Cardiac fibroblast (primary cell): ENCODE measurements around the gene NUDT16L1.

Experiments
- DNase-seq, 2 donors: peaks; one replicate each; pipeline versions ENCODE4 v3.0.0 to v3.0.0-alpha.2; 2010; ENCODE audit warnings: low read depth in 2 of 2
- H3K4me3 ChIP-seq, 2 donors: replicated peaks in 1 of 2; 1 replicate in 1 of 2; 2 replicates in 1 of 2; pipeline ENCODE4 v1.5.1; 2011; ENCODE audit warnings: low read depth in 2 of 2, low read length in 2 of 2, mild to moderate bottlenecking in 2 of 2, moderate library complexity in 1 of 2
- CTCF ChIP-seq: IDR thresholded peaks from one replicate; pipeline ENCODE4 v1.5.1; 2011; ENCODE audit warnings: low read depth, mild to moderate bottlenecking, low read length, inconsistent platforms

NUDT16L1 gene

GRCh38 chr16:4683255-4684057 lies 9.9 kb upstream of the NUDT16L1 start:
- no peak for TF ChIP-seq CTCF
- no peak for DNase-seq
- H3K4me3 ChIP-seq = no peak overlapping the region

GRCh38 chr16:4684058-4684715 lies 9.2 kb upstream of the NUDT16L1 start:
- no peak overlapping the region for H3K4me3 ChIP-seq
- no peak for TF ChIP-seq CTCF
- DNase-seq = no peak

DNA sequence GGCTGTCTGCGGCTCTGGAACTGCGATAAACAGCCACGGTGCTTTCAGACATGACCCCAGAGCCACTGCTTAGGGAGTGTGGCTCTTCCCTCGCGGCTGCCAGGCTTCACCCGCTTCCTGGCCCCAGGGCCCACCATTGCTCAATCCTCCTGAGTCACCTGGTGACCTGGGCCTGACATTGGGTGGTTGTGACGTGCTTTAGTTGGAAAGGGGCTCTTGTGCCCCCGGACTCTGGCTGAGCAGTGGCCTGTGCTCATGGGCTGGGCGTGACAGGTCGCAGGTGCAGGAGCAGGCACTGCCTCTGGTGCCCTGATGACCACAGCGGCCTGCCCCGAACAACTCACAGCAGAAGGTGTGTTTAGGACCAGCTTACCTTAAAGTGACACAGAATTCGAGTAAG lies 8.6 kb upstream of the NUDT16L1 start:
- no peak for TF ChIP-seq CTCF
- H3K4me3 ChIP-seq = no peak overlapping the region
- no peak for DNase-seq

DNA sequence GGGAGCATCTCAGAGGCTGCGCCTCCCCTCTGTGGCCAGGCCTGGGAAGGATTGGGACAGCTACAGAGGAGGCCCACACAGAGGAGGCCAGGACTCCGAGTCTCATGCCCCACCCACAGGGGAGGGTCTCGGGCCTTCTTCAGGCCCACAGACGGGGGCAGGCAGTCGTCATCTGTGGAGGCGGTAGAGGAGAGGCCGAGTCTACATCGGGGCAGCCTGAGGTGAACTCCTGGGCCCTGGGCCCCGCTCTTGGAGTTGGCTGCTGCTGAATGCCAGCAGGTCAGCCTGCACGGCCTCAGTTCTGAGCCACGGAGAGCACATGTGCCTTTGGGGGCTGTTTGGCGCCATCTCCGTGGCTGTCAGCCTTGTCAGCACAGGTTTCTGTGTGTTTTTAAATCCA lies 8.1 kb upstream of the NUDT16L1 start:
- H3K4me3 ChIP-seq = no peak overlapping the region
- no peak for DNase-seq
- TF ChIP-seq CTCF = no peak

- no peak for DNase-seq
- TF ChIP-seq CTCF = no peak
- no peak overlapping the region for H3K4me3 ChIP-seq
Observed at GRCh38 chr16:4685776-4686496, 7.4 kb upstream of the NUDT16L1 start.

- no peak for TF ChIP-seq CTCF
- H3K4me3 ChIP-seq = no peak overlapping the region
- DNase-seq = no peak
Observed at GRCh38 chr16:4686497-4687210, 6.7 kb upstream of the NUDT16L1 start.
